RWPE2 (cell line): ENCODE results near the gene PDCD1.

ENCODE experiments used
- ATAC-seq: fragments of 200-7000 bp; cut with Tn5 transposase; 3 replicates; pipeline ENCODE4 v1.9.1; 2021; ENCODE audit warnings: low read depth
- DNase-seq: peaks from one replicate; pipeline ENCODE4 v3.0.0-alpha.2; 2020; ENCODE audit warnings: low spot score
- H3K27ac ChIP-seq: fragments of 450-650 bp; 2 replicates; pipeline ENCODE4 v1.5.1; 2017; ENCODE audit warnings: mild to moderate bottlenecking; ENCODE audit not compliant: poor library complexity, severe bottlenecking
- H3K27me3 ChIP-seq: fragments of 250-450 bp; sonication (Bioruptor Pico); 2 replicates; pipeline ENCODE4 v1.5.1; 2021; ENCODE audit warnings: mild to moderate bottlenecking, moderate library complexity; ENCODE audit not compliant: insufficient read depth, poor library complexity, severe bottlenecking
- H3K36me3 ChIP-seq: fragments of 250-450 bp; sonication (Bioruptor Pico); 2 replicates; pipeline ENCODE4 v1.5.1; 2020; ENCODE audit warnings: low read depth, mild to moderate bottlenecking, moderate library complexity
- H3K4me1 ChIP-seq: fragments of 250-450 bp; sonication (Bioruptor Pico); 2 replicates; pipeline ENCODE4 v1.5.1; 2021; ENCODE audit warnings: mild to moderate bottlenecking, moderate library complexity; ENCODE audit not compliant: insufficient read depth, poor library complexity, severe bottlenecking
- H3K4me3 ChIP-seq: fragments of 250-450 bp; sonication (Bioruptor Pico); 2 replicates; pipeline ENCODE4 v1.5.1; 2021; ENCODE audit warnings: mild to moderate bottlenecking, moderate library complexity; ENCODE audit not compliant: severe bottlenecking
- H3K9me3 ChIP-seq: fragments of 250-450 bp; sonication (Bioruptor Pico); 2 replicates; pipeline ENCODE4 v1.5.1; 2021; ENCODE audit warnings: mild to moderate bottlenecking, moderate library complexity; ENCODE audit not compliant: severe bottlenecking
- TF ChIP-seq, protein P1 (sequence below): fragments of 450-650 bp; IDR thresholded peaks from one replicate; pipeline ENCODE4 v1.5.1; 2017; ENCODE audit warnings: mild to moderate bottlenecking, moderate library complexity; ENCODE audit not compliant: poor library complexity, severe bottlenecking

PDCD1 gene

DNA sequence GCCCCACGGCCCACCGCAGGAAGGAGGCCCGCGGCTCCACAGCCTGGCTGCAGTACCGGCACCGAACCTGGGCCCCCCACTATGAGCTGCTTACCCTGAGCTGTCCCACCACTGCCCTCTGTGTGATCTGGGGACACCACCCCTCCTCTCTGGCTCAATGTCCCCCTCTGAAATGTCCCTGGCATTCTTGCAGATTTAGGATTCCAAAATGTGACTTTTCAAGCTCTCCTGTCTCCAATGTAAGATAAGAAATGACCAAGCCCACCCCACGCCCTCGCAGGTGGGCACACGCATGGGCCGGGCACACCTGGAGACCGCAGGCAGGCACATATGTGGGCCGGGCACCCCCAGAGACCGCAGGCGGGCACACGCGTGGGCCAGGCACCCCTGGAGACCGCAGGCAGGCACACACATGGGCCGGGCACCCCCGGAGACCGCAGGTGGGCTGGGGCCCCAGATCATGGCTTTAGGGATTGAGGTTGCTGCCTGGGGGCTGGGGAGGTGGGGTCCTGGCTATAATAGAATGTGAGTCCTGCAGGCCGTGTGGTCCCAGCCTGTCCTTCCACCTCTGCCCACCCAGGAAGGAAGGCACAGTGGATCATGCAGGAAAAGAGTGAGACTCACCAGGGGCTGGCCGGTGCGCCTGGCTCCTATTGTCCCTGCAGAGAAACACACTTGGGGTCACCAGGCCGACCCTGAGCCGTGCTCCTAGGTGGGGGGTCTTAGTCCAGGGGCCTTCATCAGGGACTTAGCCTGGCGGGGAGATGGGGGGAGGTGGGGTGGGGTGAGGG is 7.2 kb downstream of the PDCD1 start:
- DNase-seq = no peak

DNA sequence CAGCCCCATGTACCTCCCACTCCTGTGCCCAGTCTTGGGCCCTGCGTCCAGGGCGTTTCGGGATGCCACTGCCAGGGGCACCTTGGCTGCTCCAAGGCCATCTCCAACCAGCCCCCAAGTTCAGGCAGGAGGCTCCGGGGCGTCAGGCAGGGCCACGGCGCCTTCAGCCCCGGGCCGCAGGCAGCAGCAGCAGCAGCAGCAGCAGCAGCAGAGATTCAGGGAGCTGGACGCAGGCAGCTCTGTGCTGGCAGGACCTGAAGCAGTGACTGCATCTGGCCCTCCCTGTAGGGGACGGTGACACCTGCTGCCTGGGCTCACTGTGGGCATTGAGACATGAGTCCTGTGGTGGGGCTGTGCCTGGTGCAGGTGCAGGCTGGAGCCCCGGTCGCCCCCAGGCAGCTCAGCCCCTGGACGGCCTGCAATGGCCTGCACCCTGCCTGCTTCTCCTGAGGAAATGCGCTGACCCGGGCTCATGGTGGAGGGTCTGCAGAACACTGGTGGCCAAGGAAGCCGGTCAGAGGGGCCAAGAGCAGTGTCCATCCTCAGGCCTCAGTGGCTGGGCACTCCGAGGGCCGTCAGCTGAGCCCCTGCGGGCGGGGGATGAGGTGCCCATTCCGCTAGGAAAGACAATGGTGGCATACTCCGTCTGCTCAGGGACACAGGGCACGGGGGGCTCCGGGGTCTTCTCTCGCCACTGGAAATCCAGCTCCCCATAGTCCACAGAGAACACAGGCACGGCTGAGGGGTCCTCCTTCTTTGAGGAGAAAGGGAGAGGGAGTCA is 8.0 kb downstream of the PDCD1 start:
- no peaks in the 10 kb centered on the region for H3K36me3 ChIP-seq
- H3K4me3 ChIP-seq = no peak overlapping the region
- H3K9me3 ChIP-seq = no peaks in the 10 kb centered on the region
- no peaks in the 10 kb centered on the region for H3K4me1 ChIP-seq
- ATAC-seq = no peak
- peak; percentile 58 for DNase-seq
- H3K27ac ChIP-seq = no peak overlapping the region
- peaks cover 3% of the 10 kb centered on the region for H3K27me3 ChIP-seq
- TF ChIP-seq, protein P1, sequence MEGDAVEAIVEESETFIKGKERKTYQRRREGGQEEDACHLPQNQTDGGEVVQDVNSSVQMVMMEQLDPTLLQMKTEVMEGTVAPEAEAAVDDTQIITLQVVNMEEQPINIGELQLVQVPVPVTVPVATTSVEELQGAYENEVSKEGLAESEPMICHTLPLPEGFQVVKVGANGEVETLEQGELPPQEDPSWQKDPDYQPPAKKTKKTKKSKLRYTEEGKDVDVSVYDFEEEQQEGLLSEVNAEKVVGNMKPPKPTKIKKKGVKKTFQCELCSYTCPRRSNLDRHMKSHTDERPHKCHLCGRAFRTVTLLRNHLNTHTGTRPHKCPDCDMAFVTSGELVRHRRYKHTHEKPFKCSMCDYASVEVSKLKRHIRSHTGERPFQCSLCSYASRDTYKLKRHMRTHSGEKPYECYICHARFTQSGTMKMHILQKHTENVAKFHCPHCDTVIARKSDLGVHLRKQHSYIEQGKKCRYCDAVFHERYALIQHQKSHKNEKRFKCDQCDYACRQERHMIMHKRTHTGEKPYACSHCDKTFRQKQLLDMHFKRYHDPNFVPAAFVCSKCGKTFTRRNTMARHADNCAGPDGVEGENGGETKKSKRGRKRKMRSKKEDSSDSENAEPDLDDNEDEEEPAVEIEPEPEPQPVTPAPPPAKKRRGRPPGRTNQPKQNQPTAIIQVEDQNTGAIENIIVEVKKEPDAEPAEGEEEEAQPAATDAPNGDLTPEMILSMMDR = no peak

More for the DNA sequence above, 7.2 kb downstream of the PDCD1 start:
- TF ChIP-seq, protein P1 = no peak
- no peaks in the 10 kb centered on the region for H3K36me3 ChIP-seq
- H3K27me3 ChIP-seq = no peaks in the 10 kb centered on the region
- no peak overlapping the region for H3K27ac ChIP-seq
- H3K4me3 ChIP-seq = no peak overlapping the region
- ATAC-seq = no peak
- no peaks in the 10 kb centered on the region for H3K9me3 ChIP-seq
- no peaks in the 10 kb centered on the region for H3K4me1 ChIP-seq

DNA sequence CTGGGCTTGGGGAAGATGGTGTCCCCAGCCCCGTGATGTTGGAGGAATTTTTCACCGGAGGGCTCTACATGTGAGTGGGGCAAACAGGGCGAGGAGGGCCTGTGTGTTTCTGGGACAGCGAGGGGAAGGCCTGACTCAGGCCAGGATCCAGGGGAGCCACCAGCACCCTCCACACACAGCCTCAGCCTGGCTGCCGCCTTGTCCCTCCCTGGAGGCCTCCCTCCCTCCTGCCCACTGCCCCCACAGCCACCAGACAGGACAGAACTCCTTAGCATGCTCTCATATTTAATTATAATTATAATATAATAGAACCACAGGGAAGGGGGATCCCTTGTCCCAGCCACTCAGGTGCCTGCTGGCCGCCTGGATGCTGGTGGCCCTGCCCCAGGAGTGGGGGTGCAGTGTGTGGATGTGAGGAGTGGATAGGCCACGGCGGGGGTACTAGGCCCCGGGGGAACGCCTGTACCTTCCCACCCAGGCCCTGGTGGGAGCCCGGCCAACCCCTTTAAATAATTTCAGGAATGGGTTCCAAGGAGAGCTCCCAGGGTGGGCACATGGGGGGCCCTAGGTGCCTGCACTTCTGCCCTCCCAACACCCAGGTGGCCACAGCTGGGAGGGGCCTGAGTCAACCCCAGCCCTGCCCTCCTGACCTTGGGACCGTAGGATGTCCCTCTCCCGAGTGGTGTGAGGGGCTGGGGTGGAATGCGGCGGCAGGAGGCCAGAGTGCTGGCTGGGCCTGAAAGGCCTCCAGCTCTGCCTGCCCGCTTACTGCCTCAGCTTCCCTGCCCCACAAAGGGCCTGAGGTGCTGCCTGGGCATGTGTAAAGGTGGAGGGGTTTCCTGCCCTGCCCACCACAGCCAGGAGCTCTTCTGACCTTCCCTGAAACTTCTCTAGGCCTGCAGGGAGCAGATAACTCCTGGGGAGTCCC is 8.8 kb downstream of the PDCD1 start:
- TF ChIP-seq, protein P1 = no peak
- Histone ChIP-seq H3K4me3 (no peak overlapping the region), H3K9me3 (no peaks in the 10 kb centered on the region), H3K27ac (no peak overlapping the region), H3K4me1 (no peaks in the 10 kb centered on the region), H3K36me3 (no peaks in the 10 kb centered on the region), H3K27me3 (peaks cover 12% of the 10 kb centered on the region)
- DNase-seq = no peak
- ATAC-seq = no peak

DNA sequence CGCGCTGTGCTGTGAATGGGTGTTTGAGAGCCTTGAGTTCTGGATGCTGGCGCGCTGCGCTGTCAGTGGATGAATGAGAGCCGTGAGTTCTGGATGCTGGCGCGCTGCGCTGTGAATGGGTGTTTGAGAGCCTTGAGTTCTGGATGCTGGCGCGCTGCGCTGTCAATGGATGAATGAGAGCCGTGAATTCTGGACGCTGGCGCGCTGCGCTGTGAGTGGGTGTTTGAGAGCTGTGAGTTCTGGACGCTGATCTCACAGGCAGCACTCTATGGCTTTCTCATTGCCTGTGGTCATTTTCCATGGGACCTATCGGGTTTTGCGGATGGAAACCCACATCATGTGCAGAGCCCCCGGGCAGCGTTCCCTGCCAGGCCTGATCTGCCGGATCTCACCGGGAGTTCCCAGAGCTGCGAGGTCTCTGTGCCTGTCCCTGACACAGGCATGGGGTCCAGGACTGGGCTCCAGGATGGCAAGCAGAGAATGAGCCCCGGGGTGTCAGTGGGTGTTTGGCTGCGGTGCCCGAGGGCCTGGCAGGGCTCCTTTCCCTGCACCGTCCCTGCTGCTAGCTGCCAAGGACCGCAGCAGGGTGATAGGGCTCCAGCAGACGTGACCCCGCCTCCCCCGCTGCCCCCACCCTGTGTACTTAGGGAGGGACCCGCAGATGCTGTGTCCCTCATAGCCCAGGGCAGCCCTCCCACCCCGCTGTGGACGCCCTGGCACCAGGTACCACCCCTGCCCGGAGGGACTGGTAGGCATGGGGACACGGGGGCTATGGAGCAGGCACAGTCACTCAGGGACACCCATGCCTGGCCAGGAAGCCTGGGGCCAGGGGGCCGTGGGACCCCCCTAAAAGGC is 9.7 kb downstream of the PDCD1 start:
- Histone ChIP-seq H3K9me3 (no peaks in the 10 kb centered on the region), H3K27me3 (peaks cover 16% of the 10 kb centered on the region), H3K4me3 (no peak overlapping the region), H3K27ac (no peak overlapping the region), H3K36me3 (no peaks in the 10 kb centered on the region), H3K4me1 (no peaks in the 10 kb centered on the region)
- DNase-seq (no peak), ATAC-seq (no peak)
- TF ChIP-seq, protein P1 = no peak
